Hindlimb muscle (tissue), 1 donor: ENCODE results near the gene CIAO2A. TPM values are rescaled to one million over a fixed set of nuclear protein-coding genes. Genes with fewer than 3 reads are reported as not detected.
A peak's percentile ranks its signal among the peaks of the same experiment; 100 is the strongest.
"Not testable (repeated sequence)": the region's sequence is repeated elsewhere in the genome, so short reads cannot be mapped to it uniquely, and the experiment has no call there.

Experiments
- DNase-seq: peaks from one replicate; pipeline ENCODE4 v3.0.0-alpha.2; 2013
- polyA plus RNA-seq: library from polyadenylated mRNA; unstranded; fragments of 120-200 nt; gene quantifications from one replicate; pipeline ENCODE4 v1.2.1, GENCODE V29; 2013; ENCODE audit not compliant: insufficient read length

The CIAO2A gene
- polyA plus RNA-seq, 1 donor = 43.1 TPM

DNA sequence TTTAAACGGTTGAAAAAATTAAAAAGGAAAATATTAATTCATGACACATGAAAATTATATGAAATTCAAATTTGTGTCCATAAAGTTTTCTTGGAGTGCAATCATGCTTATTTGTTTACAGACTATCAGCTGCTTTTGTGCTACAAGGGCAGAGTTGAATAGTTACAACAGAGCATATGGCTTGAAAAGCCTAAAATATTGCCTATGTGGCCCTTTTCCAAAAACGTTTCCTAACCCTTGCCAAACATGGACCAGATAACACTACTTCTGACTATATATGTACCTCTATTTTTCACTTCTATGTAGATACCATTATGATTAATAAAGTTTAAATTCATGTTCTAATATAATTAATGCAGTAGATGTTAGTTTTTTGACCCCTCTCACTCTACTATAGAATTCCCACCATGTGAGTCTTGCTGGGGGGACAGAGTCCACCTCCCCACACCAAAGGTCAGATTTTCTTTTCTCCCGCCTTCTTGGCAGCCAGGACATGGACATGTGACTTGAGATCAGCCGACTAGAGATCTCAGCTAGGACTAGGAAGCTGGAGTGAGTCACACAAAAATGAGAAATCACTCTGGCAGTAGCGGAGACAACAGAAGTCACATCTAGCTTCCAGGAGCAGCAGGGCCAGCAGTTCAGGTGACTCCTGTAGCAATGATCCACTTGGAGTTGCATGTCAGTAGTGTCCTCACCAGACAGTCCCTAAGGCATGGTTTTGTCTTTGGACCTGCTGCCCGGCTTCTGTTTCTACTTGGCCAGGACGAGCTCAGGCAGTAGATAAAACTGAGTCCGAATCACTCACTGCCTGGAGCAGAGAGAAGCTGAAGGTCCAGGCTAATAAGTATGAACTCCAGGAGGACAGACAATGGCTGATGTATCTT lies 22.4 kb downstream of the CIAO2A start:
- no peak for DNase-seq

DNA sequence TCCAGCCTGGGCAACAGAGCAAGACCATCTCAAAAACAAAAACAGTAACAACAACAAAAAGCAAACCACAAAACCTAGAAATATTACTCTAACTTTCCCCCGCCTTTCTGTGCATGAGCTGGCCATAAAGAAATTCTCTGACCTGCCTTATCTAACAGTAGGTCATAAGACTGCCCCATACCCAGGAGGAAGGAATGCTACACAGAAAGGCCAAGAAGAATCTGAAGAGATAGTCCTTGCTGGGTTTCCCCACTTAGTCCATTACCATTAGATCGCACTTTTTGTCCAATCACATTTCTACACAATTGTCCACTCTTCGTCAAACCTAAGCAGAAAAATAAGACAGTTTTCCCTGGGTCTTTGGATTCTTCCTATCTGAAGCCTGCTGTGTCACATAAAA lies 23.5 kb downstream of the CIAO2A start:
- DNase-seq = no peak

DNA sequence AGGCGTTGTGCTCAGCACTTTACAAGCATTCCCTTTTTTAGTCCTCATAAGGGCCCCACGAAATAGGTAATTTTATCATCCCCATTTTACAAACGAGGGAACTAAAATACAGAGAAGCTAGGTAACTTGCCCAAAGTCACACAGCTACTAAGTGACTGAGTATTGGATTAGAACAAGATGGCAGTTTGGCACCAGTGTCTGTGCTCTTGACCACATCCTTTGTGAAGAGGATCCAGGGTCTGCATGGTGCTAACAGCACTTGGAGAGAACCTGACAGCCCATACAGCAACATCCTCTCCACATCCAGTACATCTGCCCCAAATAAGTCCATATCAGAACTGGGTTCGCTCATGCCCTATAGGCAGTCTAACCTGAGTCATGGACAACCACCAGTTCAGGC lies 25.5 kb downstream of the CIAO2A start:
- no peak for DNase-seq

DNA sequence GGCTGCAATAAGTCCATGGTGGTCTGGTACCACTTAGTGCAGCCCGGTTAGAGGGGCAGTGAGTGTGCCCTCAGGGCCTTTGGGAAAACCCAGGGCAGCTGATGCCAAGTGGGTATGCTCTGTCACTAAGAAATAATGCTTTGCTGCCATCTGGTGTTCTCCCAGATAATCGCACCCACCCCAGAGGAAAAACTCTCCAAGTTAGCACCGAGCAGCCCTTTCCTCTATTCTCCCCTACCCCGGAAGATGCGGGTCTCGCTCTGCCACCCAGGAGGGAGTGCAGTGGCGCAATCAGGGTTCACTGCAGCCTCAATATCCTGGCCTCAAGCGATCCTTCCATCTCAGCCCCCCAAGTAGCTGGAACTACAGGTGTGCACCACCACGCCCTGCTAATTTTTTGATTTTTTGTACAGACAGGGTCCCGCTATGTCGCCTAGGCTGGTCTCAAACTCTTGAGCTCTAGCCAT lies 26.0 kb downstream of the CIAO2A start:
- DNase-seq = peak; percentile 48

DNA sequence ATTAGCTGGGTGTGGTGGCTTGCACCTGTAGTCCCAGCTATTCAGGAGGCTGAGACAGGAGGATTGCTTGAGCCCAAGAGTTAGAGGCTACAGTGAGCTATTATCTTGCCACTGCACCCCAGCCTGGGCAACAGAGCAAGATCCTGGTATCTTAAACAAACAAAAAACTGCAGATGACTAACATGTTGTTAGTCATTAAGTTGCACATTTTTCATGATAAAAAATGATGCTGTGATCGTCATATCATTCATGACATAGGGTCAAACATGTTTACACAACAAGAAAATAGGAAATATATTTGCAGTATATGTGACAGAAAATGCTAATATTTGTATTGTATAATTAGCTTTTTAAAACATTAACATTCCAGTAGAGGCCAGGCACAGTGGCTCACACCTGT lies 27.2 kb downstream of the CIAO2A start:
- no peak for DNase-seq

DNA sequence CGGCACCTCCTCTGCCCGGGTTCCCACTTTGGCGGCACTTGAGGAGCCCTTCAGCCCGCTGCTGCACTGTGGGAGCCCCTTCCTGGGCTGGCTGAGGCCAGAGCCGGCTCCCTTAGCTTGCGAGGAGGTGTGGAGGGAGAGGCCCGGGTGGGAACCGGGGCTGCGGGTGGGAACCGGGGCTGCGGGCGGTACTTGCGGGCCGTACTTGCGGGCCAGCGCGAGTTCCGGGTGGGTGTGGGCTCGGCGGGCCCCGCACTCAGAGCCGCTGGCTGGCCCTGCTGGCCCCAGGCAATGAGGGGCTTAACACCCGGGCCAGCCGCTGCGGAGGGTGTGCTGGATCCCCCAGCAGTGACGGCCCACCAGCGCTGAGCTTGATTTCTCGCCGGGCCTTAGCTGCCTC lies 32.9 kb downstream of the CIAO2A start:
- DNase-seq = no peak

DNA sequence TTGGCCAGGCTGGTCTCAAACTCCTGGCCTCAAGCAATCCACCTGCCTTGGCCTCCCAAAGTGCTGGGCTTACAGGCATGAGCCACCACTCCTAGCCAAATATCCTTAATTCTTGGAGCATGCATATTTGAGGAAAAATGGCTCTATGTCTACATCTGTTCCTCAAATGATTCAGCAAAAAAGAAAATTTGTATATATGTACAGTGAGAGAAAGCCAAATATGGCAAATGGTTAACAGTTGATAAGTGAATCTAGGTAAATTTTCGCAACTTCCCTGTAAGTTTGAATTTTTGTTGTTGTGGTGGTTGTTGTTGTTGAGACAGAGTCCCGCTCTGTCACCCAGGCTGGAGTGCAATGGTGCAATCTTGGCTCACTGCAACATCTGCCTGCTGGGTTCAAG lies 34.5 kb downstream of the CIAO2A start:
- DNase-seq = not testable (repeated sequence)

DNA sequence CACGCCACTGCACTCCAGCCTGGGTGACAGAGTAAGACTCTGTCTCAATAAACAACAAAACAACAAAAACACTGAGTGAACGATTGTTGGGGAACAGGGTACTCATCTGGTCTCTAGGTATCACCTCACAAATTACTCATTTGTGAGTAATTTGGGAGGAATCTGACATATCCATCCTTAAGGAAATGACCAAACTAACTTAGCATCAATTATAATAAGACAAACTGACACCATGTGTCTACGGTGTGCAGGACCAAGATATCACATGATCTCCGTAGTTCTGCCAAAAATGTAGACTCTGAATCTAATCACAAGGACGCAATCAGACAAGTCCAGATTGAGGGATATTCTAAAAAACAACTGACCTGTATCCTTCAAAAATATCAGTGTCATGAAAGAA lies 35.4 kb downstream of the CIAO2A start:
- DNase-seq = no peak

DNA sequence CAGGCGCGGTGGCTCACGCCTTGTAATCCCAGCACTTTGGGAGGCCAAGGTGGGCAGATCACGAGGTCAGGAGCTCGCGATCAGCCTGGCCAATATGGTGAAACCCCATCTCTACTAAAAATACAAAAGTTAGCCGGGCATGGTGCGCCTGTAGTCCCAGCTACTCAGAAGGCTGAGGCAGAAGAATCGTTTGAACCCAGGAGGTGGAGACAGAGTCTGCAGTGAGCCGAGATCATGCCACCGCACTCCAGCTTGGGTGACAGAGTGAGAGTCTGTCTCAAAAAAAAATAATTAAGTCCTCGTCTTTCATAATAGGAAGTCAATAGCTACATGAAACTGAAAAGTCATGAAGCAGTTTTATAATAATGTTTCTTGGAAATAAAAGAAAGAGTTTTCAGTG lies 40.0 kb downstream of the CIAO2A start:
- not testable (repeated sequence) for DNase-seq

DNA sequence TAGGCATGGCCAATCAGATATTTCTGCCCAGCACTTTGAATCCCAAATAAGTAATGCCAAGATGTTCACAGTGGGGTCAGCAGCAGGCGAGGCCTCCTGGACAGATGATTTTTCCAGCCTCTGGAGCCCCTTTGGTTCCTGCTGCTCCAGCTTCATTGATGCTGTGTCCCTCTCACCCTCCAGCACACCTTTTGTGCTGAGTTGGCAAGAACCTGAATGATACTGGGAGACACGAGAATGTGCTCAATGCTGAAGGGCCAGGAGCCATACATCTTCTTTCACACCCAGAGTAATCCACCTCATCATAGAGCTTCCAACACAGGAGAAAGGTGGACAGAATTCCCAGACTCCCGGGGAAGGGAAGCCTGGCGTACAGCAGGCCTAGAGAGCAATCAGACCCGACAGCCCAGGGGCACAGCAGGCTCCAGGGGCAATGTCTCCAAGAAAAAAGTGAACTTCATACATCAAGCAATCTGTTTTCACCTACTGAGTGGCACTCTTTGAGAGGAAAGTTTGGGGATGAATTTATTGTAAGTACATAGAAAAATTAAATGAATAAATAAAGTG lies 40.6 kb downstream of the CIAO2A start:
- DNase-seq = no peak

DNA sequence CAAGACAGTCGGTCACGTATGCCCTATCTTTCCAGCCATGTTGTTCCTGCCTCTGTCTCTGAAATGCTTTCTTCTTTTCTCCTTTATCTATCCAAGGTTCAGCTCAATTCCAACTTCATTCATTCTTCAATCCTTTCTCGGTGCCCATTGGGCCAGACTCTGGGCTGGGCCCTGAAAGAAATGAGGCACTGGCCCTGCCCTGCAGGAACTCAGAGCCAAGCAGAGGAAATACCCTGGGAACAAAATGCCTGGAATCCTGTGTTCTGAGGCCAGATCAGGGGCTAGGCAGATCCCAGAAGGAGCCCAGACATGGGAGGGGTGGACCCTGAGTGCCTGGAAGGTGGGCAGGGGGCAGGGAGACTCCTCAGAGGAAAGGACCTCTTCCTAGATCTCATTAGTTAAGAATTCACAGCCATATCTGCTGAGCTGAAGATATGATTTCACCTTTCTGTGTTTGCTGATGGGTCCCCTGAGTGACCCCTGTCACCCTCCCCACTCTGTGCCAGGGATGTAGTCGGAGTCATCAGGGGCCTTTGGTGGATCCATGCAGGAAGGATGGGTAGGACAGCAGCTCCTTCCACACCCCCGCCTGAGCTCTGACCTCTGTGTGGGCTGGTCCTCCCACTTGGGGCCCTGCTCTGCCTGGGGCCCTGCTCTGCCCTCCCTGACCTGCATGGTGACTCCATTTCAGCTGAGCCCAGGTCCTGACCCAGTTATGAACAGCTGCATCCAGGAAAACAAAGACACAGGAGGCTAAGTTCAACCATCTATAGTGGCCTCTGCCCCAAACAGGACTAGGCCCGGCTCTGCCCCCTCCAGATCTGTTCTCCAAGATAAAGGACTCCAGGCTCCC lies 42.0 kb downstream of the CIAO2A start:
- DNase-seq = no peak

DNA sequence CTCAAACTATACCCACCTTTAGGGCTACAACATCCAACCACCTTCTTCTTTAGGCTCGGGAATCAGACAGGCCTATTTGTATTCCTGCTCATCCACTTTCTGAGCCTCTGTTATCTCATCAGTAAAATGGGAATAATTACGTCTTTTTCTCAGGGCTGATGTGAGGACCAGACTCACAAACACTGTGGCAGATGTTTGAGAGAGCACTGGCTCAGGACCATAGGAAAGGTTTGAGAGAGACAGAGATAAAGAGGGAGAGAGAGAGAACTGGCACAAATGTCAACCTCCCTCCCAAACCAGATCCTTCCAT lies 42.6 kb downstream of the CIAO2A start:
- DNase-seq = no peak

DNA sequence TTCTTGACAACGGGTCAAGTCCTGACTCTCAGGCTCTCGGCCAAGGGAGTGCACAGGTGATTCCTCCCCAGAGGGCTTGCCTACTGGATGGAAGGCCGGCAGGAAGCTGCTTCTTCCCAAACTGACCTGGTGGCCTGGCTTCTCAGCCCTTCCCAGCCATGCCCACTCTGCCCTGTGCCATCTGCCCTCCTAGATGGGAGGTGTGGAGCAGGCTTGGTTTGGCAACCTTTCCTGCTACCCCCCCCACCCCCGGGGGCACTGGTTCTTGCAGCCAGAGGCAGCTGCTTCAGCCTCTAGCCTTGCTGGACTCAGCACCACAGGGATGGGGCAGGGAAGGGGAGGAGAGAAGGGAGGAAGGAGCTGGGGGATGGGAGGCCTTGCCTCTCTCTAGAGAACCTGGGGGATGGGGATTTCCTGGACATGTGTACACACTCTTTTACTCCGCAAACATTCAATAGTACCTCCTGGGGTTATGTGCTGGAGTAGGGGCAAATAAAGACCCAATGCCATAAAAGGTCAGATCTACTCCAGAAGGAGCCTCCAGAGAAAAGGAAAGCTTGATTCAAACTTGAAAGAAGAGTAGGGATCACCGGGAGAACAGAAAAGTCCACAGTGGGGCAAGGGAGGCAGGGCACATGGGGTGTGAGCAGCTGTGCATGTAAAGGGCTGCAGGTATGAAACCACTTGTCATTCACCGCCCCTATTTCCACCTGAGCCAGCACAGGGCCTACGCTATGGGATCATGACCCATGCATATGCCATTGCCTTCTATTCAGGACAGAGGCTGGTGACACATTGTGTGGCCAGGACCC lies 43.2 kb downstream of the CIAO2A start:
- no peak for DNase-seq

DNA sequence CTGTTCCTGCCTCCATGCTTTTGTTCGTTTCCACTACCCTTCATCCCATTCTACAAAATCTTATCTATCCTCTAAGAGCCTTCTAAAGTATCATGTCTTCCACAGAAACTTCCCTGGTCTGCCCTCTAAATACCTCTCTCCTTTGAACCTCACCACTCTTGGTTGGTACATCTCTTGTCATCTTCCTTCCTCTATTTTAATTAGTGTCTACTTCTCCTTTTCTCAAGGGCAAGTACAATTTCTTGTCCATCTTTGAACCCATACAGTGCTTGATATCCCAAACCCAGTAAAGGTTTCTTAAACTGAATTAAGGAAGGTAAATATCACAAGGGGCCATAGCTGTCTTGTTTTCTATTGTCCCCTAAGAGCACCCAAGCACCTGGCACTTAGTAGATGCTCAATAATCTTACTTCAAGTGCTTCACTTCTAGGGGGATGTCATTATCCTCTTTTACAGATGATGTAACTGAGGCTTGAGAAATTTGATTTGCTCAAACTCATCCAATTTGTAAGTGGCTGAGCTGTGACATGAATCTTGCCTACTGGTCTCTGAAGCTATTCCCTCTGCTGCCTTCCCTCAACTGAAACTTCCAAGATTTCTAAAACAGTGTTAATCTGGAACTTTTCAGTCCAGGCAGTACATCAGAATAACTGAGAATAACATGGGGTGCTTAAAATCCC lies 44.7 kb downstream of the CIAO2A start:
- no peak for DNase-seq

DNA sequence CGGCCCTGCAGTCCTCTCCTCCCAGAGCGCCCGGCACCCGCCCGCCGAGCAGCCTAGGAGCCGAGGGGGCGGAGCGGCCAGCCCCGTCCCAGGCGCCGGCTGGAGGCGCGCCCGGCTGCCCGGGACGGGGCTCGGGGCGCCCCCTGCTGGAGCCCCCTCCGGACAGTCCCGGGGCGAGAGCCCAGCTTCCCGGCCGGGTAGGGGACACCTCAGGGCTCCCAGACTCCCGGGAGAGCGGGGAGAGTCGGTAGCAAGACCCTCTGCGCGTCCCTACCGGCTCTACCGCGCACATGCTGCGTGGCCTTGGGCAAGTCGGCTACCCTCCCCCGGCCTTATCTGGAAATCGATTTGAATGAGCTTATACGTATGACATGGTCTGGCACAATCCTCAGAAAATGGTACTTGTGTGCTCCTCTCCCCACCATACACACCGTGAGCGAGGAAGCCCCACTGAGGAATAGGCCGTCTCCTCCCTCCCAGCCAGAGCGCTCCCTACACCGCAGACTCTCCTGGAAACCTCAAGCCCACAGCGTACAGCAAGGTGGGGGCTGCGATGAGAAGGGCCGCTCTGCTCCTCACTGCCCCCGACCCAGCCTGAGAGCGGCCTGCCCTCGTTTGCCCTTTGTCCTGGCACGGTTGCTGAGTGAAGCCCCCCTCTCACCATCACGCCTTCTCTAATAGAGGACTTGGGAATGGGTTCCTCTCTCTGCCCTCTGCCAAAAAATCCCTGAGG lies 47.1 kb downstream of the CIAO2A start, which contains the start of gene DAPK2:
Gene DAPK2 (minus strand): TSS at position 65 of the 733 bp plus-strand sequence. CDS start 6,224 bp downstream, outside the sequence.
- peak; percentile 46 for DNase-seq

DNA sequence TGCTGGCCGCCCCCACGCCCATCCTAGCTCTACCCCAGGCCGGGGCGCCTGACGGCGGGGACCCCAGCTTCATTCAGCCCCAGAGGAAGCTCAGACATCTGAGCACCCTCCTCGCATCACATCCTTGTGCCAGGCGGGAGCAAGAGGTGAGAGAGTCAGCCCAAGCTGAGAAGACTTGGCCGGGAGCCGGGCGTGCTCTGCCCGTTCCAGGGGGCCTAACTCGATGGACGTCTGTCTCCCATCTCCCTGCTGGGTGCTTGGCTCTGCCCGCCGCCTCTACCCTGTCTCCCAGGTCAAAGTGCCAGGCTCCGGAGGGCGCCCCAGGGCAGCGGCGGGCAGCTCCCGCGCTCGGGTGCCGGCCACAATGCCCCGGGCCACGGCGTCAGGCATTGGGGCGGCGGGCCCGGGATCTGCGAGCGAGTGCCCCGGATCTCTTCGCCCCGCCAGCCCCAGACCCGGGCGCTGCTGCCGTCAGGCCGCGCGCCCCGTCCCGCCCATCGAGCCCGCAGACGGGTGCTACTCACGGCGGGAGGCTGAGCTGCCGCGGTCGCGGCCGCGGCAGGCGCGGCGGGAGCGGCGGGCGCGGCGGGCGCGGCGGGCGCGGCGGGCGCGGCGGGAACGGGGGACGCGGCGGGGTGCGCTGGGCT lies 47.7 kb downstream of the CIAO2A start:
- DNase-seq = no peak

DNA sequence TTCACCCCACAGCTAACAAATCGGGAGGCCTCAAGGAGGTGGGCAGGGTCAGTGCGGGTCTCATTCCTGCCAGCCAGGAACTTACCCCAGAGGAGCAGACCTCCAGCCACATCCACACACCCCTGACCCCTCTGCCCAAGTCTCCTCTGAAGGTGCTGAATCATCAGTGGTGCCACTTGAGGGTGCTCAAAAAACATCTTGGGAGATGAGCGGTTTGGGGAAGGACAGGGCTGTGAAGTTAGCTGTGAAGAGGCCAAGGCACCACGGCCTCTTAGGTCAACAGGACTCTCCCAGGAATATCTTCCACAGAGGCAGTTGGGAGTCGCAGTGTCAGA lies 48.6 kb downstream of the CIAO2A start:
- DNase-seq = no peak

DNA sequence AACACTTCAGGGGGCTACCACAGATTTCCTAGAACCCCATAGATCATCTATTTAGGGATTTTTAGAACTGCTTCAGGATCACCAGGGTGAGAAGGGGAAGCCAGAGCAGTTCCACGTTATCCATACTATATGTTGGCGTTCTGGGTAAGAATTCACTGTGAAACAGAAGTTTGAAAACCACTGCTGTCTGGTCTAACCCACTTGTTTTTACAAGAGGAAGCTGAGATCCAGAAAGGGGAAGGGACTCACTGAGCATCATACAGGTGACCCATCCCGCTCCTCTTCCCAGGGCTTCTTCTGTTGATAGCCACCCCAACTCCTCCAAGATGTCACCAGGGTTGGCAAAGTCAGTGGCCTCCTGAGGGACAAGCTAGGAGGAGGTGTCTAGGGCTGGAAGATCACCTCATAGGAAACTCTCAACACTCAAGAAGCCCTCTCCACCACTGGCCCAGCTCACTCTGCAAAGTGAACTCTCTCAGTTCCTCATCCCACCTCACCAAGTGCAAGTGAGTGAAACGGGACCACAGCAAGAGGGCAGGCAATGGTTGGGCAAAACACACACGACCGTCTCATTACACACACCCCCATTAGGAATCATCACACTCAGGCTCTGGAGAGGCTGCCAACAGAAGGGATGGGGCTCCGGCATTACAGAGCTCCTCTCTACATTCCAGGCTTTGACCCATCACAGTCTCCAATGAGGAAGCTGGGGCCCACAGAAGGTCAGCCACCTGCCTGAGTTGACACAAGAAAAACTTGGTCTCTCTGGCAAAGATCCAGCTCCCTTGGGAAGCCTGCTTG lies 49.1 kb downstream of the CIAO2A start:
- DNase-seq = no peak

DNA sequence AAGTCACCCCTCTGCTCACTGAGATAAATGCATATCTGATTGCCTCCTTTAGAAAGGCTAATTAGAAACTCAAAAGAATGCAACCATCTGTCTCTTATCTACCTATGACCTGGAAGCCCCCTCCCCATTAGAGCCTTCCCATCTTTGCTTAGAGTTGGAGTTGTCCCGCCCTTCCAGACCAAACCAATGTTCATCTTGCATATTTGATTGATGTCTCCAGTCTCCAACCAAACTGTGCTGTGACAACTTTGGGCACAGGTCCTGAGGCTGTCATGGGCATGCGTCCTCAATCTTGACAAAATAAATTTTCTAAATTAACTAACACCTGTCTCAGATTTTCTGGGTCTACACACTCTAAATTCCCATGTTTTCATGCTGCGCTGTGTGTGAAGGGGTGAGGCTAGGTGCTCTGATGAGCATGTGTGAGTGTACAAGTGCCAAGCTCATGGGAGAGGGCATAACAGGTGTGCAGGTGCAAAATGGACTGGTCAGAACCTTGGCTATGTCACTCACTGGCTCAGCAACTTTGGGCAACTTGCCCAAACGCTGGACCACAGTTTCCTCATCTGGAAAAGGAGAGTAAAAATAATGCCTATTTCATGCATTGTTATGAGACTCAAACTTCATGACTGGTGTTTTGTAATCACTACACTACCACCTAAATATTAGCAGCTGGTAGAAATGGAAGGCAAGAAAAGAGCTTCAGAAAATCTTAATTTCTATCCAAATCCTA lies 54.6 kb downstream of the CIAO2A start:
- no peak for DNase-seq
